Endothelial cell of umbilical vein (primary cell): Measurements from ENCODE around the gene CARD14. TPM values are rescaled to one million over a fixed set of nuclear protein-coding genes. Genes with fewer than 3 reads are reported as not detected.

Experiments used
- BruUV-seq: library from RNA; stranded (reverse); fragments of 400-500 nt; replicated peaks from 2 replicates; lab custom pipeline; 2021; lab: Mats Ljungman, UMichigan
- CTCF ChIA-PET: fragments of 300-600, 350-600 bp; sonication (Branson Sonifier 250); formaldehyde crosslinking; loops from one replicate; lab custom pipeline; 2021; ENCODE audit warnings: antibody characterized with exemption, inconsistent platforms; lab: Charles Lee
- POLR2A ChIA-PET: fragments of 300-600, 350-600 bp; sonication (Branson Sonifier 250); formaldehyde crosslinking; loops from one replicate; lab custom pipeline; 2021; ENCODE audit warnings: antibody characterized with exemption, inconsistent platforms; lab: Charles Lee
- DNase-seq: peaks from one replicate; pipeline ENCODE4 v3.0.0-alpha.2; 2011; ENCODE audit warnings: low read depth, low spot score
- FAIRE-seq: peaks from 2 replicates; lab custom pipeline; 2011; peaks lifted over from hg19 to GRCh38; lab: Jason Lieb, UNC
- H2AFZ ChIP-seq: 2 replicates; pipeline ENCODE4 v1.6.0; 2012; ENCODE audit warnings: low read depth, low read length, control low read depth, inconsistent platforms
- H3K27ac ChIP-seq: 2 replicates; pipeline ENCODE4 v1.5.1; 2011; ENCODE audit warnings: low read depth, mild to moderate bottlenecking, control low read depth, low read length, moderate library complexity; ENCODE audit not compliant: insufficient read depth
- H3K27me3 ChIP-seq, 2 experiments: 2 replicates each; pipeline versions ENCODE4 v1.6.0 to v1.6.1; 2011; ENCODE audit warnings: low read length in 2 of 2, mixed read lengths in 1 of 2; ENCODE audit not compliant: control insufficient read depth in 2 of 2, insufficient read depth in 2 of 2
- H3K36me3 ChIP-seq, 2 experiments: 2 replicates in 1 of 2; 3 replicates in 1 of 2; pipeline ENCODE4 v1.5.1; 2011; ENCODE audit warnings: low read length in 2 of 2, mild to moderate bottlenecking in 1 of 2, moderate library complexity in 1 of 2; ENCODE audit not compliant: control insufficient read depth in 2 of 2, insufficient read depth in 2 of 2; ENCODE audit errors: extremely low read depth in 1 of 2
- H3K4me1 ChIP-seq: 3 replicates; pipeline ENCODE4 v1.5.1; 2011; ENCODE audit warnings: mild to moderate bottlenecking, low read length; ENCODE audit not compliant: control insufficient read depth, insufficient read depth; ENCODE audit errors: extremely low read depth
- H3K4me2 ChIP-seq: 2 replicates; pipeline ENCODE4 v1.6.1; 2011; ENCODE audit warnings: low read length, control low read depth, mixed read lengths; ENCODE audit not compliant: insufficient read depth
- H3K4me3 ChIP-seq, 3 experiments: fragments of 200-600 bp in 1 of 3; sonication (generic), shearing (Covaris generic) in 1 of 3; replicated peaks in 1 of 3; 2 replicates each; pipeline ENCODE4 v1.5.1; 2011 to 2016; ENCODE audit warnings: control low read depth in 3 of 3, low read length in 3 of 3, mild to moderate bottlenecking in 2 of 3, inconsistent platforms in 1 of 3, low read depth in 1 of 3, moderate library complexity in 1 of 3; ENCODE audit not compliant: insufficient read depth in 1 of 3
- H3K79me2 ChIP-seq: 2 replicates; pipeline ENCODE4 v1.6.0; 2012; ENCODE audit warnings: low read length, inconsistent platforms; ENCODE audit not compliant: control insufficient read depth, insufficient read depth
- H3K9ac ChIP-seq: replicated peaks from 2 replicates; pipeline ENCODE3; 2011; ENCODE audit warnings: low read length, control low read depth; ENCODE audit not compliant: insufficient read depth; ENCODE audit errors: extremely low read depth
- H3K9me1 ChIP-seq: replicated peaks from 3 replicates; pipeline ENCODE4 v1.6.0; 2011; ENCODE audit warnings: mild to moderate bottlenecking, low read length; ENCODE audit not compliant: control insufficient read depth, insufficient read depth; ENCODE audit errors: extremely low read depth
- H3K9me3 ChIP-seq: replicated peaks from 2 replicates; pipeline ENCODE4 v1.5.1; 2012; ENCODE audit warnings: low read length, inconsistent platforms; ENCODE audit not compliant: control insufficient read depth, insufficient read depth
- H4K20me1 ChIP-seq: replicated peaks from 2 replicates; pipeline ENCODE3; 2011; ENCODE audit warnings: mild to moderate bottlenecking, low read length; ENCODE audit not compliant: control insufficient read depth, insufficient read depth; ENCODE audit errors: extremely low read depth
- EZH2 ChIP-seq: IDR thresholded peaks from 2 replicates; pipeline ENCODE4 v1.6.1; 2012; ENCODE audit warnings: borderline replicate concordance, low read depth, mild to moderate bottlenecking, moderate library complexity, low read length, inconsistent platforms; ENCODE audit not compliant: severe bottlenecking
- JUN ChIP-seq: IDR thresholded peaks from 2 replicates; pipeline ENCODE4 v1.6.1; 2011; ENCODE audit warnings: borderline replicate concordance, low read depth; ENCODE audit not compliant: insufficient read length, insufficient read depth
- MYC ChIP-seq: IDR thresholded peaks from one replicate; pipeline ENCODE4 v1.6.1; 2011; ENCODE audit warnings: mild to moderate bottlenecking, low read depth, low read length
- dilution Hi-C: fragments of 300-500 bp; cut with MboI; formaldehyde crosslinking; loops from one replicate; pipeline ENCODE4 v1.15.0; 2019; ENCODE audit warnings: low sequenced_read_pairs; ENCODE audit not compliant: extremely low pct_ligation_motif_present
- intact Hi-C: fragments of 100-400 bp; cut with micrococcal nuclease; formaldehyde crosslinking; loops from one replicate; pipeline ENCODE4 v1.10.0; 2022
- polyA plus RNA-seq, 4 experiments: library from polyadenylated mRNA; depleted of rRNA in 3 of 4; stranded (reverse) in 3 of 4; unstranded in 1 of 4; fragments of >200 nt; gene quantifications; 2 replicates each; pipeline versions ENCODE4 v1.2.1 to v1.2.3, GENCODE V29; 2011 to 2012; ENCODE audit warnings: missing spikeins in 1 of 4
- total RNA-seq: library from RNA; stranded (reverse); gene quantifications from 2 replicates; pipeline ENCODE4 v1.2.3, GENCODE V29; 2021

The CARD14 gene
- total and polyA plus RNA-seq, 2 donors (not counting 3 experiments of a cell fraction or from before 2014, with no cell fraction given), result not detected

- Histone ChIP-seq H3K27me3 (no peaks in the 10 kb centered on the region), H2AFZ (no peak overlapping the region), H3K4me3 (no peak overlapping the region), H3K36me3 (peaks cover 11 to 42% of the 10 kb centered on the region in 2 experiments), H3K9me1 (no peaks in the 10 kb centered on the region), H3K9me3 (no peaks in the 10 kb centered on the region), H3K4me2 (no peak overlapping the region), H3K79me2 (peaks cover 11% of the 10 kb centered on the region), H4K20me1 (no peaks in the 10 kb centered on the region), H3K9ac (no peak overlapping the region), H3K4me1 (peaks cover 7% of the 10 kb centered on the region), H3K27ac (no peak overlapping the region)
- DNase-seq (no peak), FAIRE-seq (no peak)
- no peak for TF ChIP-seq MYC
- POLR2A ChIA-PET, result interaction anchor here (0.6 kb wide), 1 partner anchor 11 kb away, joined by 3 read pairs; no protein-coding TSS in a partner anchor
- CTCF ChIA-PET, result no interaction called here
- no TSS peak for BruUV-seq
- intact Hi-C loops, result no loop called here
- dilution Hi-C loops, result no loop called here
Measured at GRCh38 chr17:80214878-80215210, 45.0 kb downstream of the CARD14 start.

GRCh38 chr17:80216473-80217456, 46.9 kb downstream of the CARD14 start:
- Histone ChIP-seq H3K27ac (no peak overlapping the region), H3K9me3 (no peaks in the 10 kb centered on the region), H3K4me1 (peaks cover 13% of the 10 kb centered on the region), H3K27me3 (no peaks in the 10 kb centered on the region), H3K4me3 (no peak overlapping the region), H3K9ac (no peak overlapping the region), H3K79me2 (peaks cover 11% of the 10 kb centered on the region), H4K20me1 (no peaks in the 10 kb centered on the region), H3K4me2 (no peak overlapping the region), H3K9me1 (no peaks in the 10 kb centered on the region), H2AFZ (no peak overlapping the region), H3K36me3 (peaks cover 3 to 26% of the 10 kb centered on the region in 2 experiments)
- no peak for DNase-seq
- dilution Hi-C loops, result no loop called here
- ChIA-PET CTCF (no interaction called here), POLR2A (interaction anchor here (0.5 kb wide), 1 partner anchor 202 kb away, joined by 3 read pairs; no protein-coding TSS in a partner anchor)
- FAIRE-seq, result no peak
- no TSS peak for BruUV-seq
- TF ChIP-seq EZH2 (no peak), JUN (no peak)
- intact Hi-C loops, result no loop called here
